SH-SY5Y (cell line): ENCODE results near the gene CTNNA3.

Experiments
- GATA2 ChIP-seq: IDR thresholded peaks from 2 replicates; pipeline ENCODE4 v1.6.1; 2011; ENCODE audit warnings: mild to moderate bottlenecking, low read depth, low read length
- GATA3 ChIP-seq: IDR thresholded peaks from 2 replicates; pipeline ENCODE4 v1.6.1; 2011; ENCODE audit warnings: low read depth, mild to moderate bottlenecking, low read length, moderate library complexity

DNA sequence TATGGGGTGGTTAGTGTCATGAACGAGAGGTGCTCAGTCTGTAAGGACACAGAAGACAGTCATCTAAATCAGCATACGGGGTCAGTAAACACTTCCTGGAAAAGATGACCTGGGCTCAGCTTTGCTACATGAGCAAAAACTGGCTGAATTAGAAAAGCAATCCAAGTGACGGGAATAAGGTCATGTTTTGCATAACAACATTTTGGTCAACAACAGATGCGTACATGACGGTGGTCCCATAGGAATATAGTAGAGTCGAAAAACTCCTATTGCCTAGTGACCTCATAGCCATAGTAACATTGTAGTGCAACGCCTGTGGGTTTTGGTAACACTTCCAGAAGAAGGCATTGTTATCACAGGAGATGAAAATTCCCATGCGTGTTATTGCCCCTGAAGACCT lies 92.9 kb downstream of the CTNNA3 start:
- TF ChIP-seq GATA2: no peak
- no peak for TF ChIP-seq GATA3
